Germinal center (tissue), 1 donor: ENCODE results near the gene OR2A12.
"Not testable (repeated sequence)": the region's sequence is repeated elsewhere in the genome, so short reads cannot be mapped to it uniquely, and the experiment has no call there.

ENCODE experiments used
- DNase-seq: peaks from one replicate; pipeline ENCODE4 v3.0.0; 2012; ENCODE audit warnings: mixed read lengths, low spot score

The OR2A12 gene

DNA sequence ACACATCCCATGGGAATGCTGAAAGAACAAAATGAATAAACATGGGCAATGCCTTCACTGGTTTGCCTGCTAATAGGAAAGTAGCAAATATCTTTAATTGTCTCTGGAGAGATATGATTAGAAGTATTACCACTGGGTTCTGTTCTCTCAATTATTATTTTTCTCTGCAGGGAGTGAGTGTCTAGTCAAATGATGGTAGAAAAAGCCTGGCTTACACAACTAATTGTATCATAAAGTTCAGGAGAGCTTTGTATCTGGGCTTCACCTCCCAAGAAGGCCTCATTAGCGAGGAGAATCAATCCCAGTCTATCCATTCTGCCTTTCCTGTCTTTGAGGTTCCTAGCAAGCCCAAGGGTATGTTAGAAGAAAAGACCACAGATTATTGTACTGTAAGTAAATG is 36.8 kb downstream of the OR2A12 start, which contains the start of gene OR2A14:
TSS of gene OR2A14 (plus strand) at position 301 of the 400 bp plus-strand sequence. CDS start 5,937 bp downstream, outside the sequence.
- no peak for DNase-seq

DNA sequence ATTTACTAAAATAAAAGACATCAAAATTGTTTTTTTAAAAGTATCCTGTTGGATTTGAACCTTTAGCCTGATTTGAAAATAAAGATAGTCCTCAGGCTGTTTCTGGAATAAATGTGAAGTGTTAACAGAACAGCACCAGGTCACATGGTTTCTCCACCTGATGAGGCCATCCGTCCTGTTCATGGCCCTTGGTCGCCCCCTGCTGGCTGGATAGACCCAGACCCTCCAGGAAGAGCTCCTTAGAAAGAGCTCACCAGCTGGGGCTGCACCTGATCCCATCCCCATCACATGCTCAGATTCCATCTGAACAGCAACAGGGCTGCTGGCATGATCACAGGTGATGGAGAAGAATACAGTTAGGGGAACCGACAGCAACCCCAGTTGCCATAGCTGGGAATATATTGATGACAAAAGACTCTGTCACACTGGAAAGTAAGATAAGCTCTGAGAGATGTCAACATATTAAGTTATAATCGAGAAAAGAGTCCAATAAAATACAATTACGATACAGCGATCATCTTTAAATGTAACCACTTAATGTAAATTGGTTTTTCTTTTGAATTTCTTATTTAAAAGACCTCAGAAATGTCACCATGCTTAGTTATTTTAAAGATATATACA is 41.7 kb downstream of the OR2A12 start:
- DNase-seq, result peak; percentile 77

DNA sequence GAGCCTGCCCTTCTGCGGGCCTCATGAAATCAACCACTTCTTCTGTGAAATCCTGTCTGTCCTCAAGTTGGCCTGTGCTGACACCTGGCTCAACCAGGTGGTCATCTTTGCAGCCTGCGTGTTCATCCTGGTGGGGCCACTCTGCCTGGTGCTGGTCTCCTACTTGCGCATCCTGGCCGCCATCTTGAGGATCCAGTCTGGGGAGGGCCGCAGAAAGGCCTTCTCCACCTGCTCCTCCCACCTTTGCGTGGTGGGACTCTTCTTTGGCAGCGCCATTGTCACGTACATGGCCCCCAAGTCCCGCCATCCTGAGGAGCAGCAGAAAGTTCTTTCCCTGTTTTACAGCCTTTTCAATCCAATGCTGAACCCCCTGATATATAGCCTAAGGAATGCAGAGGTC is 43.5 kb downstream of the OR2A12 start:
- not testable (repeated sequence) for DNase-seq

DNA sequence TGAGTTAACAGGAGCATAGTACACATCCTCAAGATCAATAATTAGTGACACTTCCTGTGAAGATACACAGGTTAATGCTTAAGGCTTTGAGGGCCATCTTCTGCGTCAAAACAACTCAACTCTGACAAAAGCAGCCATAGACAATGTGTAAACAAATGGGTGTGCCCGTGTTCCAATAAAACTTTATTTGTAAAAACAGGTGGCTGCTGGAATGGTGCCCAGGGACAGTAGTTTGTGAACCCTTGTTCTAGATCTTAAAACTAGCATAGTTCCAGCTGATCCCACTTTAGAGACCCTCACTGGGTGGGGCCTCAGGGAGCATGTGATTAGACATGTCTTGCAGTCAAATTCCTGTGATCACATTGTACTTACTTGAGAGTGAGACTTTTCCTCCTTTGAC is 44.7 kb downstream of the OR2A12 start:
- DNase-seq, result no peak

DNA sequence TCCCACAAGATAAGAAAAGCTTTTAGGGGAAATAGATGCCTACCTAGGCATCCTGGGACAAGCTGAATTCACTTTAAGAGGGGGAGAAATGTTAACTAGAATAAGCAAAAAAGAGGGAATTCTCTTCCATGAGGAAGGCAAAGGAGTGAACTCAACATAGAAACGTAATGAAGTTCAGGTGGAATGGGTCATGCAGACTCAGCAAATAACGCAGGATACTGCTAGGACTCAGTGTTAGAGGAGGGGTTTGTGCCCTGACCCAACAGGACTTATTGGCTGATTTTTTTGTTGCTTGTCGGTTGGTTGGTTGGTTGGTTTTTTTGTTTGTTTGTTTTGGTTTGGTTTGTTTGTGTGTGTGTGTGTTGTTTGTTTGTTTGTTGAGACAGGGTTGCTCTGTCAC is 46.2 kb downstream of the OR2A12 start:
- DNase-seq, result no peak

DNA sequence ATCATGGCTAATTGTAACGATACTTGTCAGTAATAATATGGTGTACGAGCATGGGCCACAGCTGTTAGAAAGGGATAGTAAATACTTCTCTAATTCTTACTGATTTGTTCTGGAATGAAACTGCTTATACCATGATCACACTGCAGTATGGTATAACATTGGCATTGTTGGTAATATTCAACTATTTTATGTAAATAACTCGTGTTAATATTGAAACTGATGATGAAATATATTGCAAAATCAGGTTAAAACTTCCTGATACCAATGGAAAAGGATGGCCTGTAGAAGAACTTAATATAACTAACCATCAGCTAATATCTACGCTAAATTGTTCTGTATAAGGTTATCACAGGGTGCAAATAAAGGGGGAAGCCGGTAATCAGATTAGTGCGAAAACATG is 47.2 kb downstream of the OR2A12 start:
- DNase-seq, result no peak

DNA sequence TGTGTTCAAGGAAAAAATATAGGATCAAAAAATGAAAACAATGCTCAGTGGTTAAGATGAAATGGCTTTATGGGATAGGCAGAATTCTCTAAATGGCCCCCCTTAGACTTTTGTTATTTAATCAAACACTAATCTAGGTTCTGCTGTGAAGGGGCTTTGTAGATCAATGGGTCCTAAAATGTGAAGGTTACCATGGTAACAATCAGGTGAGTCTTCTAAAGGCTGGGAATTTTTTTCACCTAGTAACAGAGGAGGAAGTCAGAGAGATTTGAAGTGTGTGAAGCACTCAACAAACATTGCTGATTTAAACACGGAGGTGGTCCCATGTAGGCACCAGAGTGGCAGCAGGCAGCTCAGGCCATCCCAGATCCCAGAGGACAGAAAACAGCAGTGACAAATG is 48.0 kb downstream of the OR2A12 start:
- no peak for DNase-seq

DNA sequence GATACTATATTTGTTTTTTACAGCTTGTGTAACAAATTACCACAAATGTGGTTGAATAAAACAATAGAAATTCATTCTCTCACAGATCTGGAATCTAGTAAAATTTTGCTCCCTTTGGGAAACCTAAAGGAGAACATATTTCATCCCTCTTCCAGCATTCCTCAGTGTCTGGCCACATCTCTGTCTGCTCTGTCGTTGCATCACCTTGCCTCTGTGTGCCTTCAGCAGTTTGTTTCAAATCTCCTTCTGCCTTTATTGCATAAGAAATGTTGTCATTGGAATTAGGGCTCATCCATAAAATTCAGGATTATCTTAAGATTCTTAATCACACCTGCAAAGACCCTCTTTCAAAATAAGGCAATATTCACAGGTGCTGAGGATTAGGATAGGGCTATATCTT is 51.4 kb downstream of the OR2A12 start:
- DNase-seq, result no peak

DNA sequence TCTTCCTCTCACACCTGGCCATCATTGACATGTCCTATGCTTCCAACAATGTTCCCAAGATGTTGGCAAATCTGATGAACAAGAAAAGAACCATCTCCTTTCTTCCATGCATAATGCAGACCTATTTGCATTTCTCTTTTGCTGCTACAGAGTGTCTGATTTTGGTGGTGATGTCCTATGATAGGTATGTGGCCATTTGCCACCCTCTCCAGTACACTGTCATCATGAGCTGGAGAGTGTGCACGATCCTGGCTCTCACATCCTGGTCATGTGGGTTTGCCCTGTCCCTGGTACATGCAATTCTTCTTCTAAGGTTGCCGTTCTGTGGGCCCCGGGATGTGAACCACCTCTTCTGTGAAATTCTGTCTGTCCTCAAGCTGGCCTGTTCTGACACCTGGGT is 56.1 kb downstream of the OR2A12 start:
- DNase-seq, result no peak

DNA sequence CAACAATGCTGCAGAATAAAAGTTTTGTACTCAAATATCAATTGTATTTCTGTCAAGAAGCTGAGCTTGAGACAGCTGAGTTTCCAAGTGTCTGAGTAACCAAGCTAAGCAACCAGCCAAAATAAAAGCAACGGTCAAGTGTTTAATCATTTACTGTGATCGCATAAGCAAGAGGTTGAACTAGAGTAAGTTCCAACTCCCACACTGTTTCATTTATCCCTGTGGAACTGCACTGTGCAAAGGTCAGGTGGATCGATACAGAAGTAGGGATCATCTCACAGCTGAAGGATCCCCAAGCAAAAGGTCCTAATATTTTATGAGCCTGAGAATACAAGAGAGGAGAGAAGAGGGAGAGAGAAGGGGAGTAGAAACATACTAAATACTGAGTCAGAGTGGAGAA is 58.3 kb downstream of the OR2A12 start:
- no peak for DNase-seq

DNA sequence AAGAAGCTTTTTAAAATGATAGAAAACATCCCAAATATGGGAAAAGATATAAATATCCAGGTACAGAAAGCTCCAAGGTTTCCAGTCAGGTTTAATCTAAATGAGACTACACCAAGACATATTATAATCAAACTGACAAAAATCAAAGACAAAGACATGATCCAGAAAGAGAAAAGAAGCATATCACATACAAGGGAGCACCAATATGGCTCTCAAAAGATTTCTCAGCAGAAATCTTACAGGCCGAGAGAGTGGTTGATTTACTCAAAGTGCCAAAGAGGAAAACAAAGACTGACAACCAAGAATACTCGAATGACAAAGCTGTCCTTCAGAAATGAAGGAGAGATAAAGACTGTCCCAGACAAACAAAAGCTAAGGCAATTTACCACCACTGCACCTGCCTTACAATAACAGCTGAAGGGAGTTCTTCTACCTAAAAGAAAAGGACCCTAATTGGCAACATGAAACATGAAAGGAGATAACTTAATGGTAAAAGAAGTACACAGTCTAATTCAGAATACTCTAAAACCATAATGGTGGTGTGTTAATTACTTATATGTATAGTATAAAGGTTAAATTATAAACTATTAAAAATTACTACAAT is 62.2 kb downstream of the OR2A12 start:
- DNase-seq, result no peak
